ENCODE data around the gene SYCP3. TPM values are rescaled to one million over a fixed set of nuclear protein-coding genes. Genes with fewer than 3 reads are reported as not detected.
"Not testable (repeated sequence)": the region's sequence is repeated elsewhere in the genome, so short reads cannot be mapped to it uniquely, and the experiment has no call there.

Gene SYCP3
- total RNA-seq, 1 donor from 2014 or later, result not detected

DNA sequence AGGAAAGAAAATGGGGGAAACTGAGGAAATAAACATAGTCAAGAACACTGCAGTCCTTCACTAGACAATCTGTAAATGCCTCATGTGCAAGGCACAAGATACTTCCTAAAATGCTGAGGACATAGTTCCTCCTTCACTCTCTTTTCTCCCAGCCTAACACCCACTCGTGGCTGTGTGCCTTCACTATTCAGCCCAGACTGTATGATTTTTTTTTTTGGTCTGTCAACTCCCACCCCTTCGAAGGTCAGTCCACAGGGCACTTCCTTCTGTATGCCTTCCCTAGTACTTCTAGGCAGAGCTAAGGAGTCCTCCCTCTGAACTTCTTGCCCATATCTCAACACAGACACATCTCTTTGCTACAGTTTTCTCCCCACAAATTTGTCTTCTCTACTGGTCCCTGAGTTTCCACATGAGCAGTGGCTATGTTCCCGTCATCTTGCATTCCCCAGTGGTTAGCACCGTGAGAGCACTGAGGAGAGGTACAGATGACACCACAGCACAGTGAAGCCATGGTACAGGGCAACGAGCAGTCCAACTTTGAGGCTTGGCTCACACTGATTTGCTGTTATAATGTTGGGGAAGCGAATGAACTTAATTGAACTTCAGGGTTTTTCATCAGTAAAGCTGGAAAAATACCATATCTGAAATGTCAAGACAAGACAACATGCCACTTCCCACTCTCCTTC is 24.1 kb upstream of the SYCP3 start:
- intact Hi-C loops (cut with DNase I), result no loop called here
- ATAC-seq (peak; percentile 81), DNase-seq (ENCODE audit: low spot score) (no peak)

DNA sequence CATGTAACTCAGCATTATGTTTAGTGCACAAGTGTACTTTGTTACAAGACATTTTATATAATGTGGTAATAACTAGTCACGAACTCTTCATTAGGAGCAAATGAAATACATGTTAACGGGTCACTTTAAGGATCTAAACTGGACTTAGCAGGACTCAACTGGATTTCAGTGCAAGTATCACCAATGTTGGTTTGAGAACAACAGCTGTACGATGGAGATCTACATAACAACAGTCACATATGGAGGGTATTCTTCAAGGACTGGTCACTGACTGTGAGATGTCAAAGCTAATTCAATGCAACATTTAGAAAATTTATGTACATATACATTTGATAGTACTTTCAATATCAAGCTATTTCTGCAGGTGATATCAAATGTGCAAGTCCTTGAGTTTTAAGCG is 22.5 kb upstream of the SYCP3 start:
- DNase-seq (ENCODE audit: low spot score) (no peak), ATAC-seq (no peak)
- intact Hi-C loops (cut with DNase I), result no loop called here

DNA sequence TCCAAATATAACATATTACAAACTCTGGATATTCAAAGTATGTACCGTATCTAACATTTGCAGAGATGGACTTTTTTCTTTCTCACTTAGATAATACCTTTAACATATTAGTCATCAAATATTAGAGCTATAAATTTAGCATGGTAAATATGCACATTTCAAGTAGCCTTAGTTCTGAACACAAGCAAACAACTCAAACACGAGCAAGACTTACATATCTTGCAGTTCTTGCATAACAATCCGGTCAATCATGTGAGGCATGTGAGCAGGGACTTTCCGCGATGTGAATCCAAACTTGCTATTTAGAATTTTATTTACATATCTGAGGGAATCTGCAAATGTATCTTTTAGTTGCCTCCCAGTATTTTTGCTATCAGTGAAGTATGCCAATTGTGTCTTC is 22.1 kb upstream of the SYCP3 start:
- DNase-seq (ENCODE audit: low spot score) (no peak), ATAC-seq (no peak)
- intact Hi-C loops (cut with DNase I), result no loop called here

DNA sequence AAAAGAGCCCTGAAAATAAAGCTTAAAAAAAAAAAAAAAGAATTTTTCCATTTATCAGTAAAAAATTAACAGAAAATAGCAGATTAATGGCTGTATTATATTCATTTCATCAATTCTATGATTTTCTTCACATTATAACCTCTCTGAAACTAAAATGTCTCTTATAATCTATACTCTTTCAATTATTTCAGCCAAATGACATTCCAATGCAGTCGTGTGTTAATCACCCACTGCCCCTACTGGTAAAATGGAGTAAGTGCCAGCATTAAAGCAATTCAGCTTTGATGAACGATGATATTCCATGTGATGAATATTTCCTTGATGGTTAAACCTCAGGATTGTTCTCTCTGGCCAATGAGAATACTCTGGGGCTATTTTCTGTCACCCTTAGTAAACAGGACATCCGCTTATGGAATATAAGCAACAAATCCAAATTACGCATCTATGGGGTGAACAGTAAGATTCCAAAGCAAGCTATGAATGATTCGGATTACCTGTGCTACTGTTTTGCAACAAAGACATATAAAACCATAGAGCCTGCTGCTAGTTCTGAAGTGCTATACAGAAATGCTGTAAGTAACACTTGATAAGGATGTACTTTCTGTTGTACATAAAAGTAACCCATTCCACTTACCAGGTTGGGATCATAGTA is 20.3 kb upstream of the SYCP3 start:
- intact Hi-C loops (cut with DNase I), result no loop called here
- DNase-seq (ENCODE audit: low spot score) (no peak), ATAC-seq (peak; percentile 39)

DNA sequence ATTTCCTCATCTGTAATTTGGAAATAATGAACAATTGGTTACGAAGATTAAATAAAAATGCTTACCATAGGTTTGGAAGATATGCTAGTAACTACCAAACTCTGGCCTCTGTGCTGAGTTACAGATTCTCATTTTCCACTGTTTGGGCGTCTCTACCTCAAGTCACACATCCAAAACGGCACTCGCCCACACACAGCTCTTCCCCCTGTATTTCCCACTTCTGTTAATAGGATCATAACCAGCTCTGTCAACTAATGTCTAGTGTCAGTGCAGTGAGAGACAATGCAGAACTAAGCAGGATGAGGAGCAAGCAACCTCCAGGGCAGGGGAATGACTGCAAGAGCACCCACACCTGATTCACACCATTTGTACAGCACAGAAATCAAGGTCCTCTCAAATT is 10.9 kb upstream of the SYCP3 start:
- DNase-seq (ENCODE audit: low spot score) (no peak), ATAC-seq (no peak)
- intact Hi-C loops (cut with DNase I), result no loop called here

DNA sequence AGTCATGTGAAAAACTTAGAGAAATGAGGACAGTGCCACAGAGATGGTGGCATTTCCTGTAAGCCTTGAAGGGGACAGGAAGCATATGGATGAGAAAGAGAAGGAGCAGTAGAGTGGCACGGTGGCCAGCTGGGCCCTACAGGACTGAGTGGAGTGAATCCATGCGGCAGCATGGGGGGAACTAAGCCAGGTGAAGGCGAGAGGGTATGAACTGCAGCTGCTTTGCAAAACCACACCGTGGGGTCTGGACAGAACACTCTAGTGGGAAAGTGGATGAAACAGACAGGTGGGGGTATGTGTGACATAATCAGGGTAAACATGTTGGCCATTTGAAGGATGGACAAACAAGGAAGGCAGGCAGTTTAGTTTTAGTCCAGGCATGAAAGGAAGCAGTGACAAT is 10.4 kb upstream of the SYCP3 start:
- intact Hi-C loops (cut with DNase I), result no loop called here
- ATAC-seq (no peak), DNase-seq (ENCODE audit: low spot score) (no peak)

DNA sequence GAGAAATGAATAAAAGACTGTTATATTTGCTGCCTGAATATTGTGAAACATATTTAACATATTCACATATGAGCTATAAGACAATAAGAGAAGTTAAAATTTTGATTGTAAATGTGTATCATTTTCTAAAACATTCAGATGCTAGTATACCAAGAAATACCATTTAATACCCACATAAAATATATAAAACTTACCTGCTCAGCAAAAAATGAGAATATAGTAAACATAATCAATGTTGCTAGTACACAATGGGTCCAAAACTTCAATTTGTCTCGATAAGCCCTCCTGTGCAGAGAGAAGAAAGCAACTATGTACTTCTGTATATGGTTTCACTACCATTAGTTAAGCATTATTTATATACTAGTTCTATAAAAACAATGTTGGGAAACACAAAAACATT is 9.6 kb upstream of the SYCP3 start:
- intact Hi-C loops (cut with DNase I), result no loop called here
- no peak for DNase-seq (ENCODE audit: low spot score)
- no peak for ATAC-seq

DNA sequence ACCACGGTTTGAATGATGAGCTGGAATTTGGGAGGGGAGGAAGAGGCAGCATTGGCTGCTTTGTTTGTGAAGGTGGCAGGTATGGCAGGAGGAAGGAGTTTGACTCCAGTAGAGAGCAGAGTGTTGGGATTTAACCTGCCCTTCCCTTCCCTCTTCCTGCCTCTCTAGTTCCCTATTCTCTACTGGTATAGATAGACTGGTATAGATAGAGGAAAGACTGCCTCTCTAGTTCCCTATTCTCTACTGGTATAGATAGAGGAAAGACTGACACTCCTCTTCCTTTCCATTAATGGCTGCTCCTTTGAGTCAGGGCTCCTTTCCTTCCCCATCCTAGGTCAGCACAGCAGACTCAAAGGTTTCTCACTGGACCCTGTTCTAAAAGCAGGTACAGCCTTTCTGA is 8.4 kb upstream of the SYCP3 start:
- intact Hi-C loops (cut with DNase I), result no loop called here

DNA sequence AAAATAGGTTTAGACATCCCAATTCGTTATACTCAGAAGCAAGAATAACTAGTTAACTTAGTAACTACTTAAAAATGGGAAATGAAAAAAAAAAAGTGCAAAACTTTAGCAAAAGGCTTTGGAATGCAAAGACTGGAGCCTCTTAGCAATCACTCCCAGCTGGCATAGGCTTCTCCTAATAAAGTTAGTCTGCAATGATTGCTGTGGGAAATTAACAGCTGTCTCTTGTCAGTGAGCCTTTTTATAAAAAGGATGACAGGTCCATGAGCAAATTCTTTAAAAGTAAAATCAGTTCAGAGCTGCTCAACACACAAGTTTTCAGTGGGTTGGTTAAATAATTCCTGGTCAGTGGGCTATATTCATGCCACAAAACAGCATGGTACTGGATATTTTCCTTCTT is 7.4 kb upstream of the SYCP3 start:
- ATAC-seq, result no peak
- intact Hi-C loops (cut with DNase I), result no loop called here

More for the DNA sequence above, 8.4 kb upstream of the SYCP3 start:
- no peak for DNase-seq (ENCODE audit: low spot score)
- no peak for ATAC-seq

DNA sequence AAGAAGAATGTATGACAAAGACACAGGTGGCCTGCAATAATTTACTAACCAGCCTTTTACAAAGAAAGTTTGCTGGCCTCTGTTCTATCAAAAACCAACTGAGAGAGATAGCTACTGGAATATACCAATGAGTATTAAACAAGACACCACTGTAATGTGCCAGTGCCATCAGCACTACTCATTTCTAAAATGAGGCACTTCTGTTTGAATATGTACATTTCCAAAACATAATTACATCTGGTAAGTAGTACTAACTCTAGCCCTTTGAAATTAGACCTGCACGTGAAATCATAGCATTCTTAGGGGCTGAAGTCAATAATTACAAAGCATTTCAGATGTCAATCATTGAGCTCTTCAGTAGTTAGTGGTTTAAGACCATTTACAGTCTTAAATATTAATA is 6.9 kb upstream of the SYCP3 start:
- DNase-seq (ENCODE audit: low spot score) (no peak), ATAC-seq (no peak)
- intact Hi-C loops (cut with DNase I), result no loop called here

More for the DNA sequence above, 7.4 kb upstream of the SYCP3 start:
- no peak for DNase-seq (ENCODE audit: low spot score)

DNA sequence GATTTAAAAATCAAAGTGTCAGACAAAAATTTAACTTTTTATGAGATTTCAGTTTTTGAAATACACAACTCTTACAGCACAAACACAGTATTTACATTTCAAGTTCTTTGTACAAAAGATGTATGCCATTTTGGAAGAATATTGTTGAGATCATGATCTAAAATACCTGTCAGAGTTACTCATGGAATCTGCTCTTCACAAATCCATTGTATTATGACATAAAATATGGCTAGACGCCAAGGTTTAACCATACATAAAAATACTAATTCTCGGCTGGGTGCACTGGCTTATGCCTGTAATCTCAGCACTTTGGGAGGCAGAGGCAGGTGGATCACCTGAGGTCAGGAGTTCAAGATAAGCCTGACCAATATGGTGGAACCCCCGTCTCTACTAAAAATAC is 6.2 kb upstream of the SYCP3 start:
- ATAC-seq (no peak), DNase-seq (ENCODE audit: low spot score) (no peak)
- intact Hi-C loops (cut with DNase I), result no loop called here

DNA sequence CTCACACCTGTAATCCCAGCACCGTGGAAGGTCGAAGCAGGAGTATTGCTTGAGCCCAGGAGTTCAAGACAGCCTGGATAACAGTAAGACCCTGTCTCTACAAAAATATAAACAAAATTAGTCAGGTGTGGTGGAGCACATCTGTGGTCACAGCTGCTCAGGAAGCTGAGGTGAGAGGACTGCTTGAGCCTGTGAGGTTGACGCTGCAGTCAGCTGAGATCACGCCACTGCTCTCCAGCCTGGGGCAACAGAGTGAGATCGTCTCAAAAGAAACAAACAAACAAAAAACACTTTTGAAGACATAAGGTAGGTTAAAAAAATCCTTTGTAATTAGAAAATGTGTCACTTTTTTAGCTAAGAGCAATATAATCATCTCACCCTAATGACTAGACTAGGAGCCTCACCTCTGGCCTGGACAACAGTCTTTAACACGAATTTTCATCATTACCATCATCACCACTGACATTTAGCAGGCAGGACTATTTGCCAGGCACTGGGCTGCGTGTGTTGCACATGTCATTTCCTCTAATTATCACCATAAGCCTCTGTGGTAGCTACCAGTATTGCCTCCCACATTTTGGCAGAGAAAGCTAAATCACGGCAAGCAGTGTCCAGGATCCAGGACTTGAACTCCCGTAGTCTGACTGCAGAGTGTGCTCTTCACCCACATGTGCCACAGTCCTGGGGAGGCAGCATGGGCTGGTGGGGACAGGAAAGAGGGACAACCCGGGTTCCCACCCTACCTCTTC is 4.6 kb upstream of the SYCP3 start:
- no peak for DNase-seq (ENCODE audit: low spot score)
- intact Hi-C loops (cut with DNase I), result no loop called here
- ATAC-seq, result no peak

DNA sequence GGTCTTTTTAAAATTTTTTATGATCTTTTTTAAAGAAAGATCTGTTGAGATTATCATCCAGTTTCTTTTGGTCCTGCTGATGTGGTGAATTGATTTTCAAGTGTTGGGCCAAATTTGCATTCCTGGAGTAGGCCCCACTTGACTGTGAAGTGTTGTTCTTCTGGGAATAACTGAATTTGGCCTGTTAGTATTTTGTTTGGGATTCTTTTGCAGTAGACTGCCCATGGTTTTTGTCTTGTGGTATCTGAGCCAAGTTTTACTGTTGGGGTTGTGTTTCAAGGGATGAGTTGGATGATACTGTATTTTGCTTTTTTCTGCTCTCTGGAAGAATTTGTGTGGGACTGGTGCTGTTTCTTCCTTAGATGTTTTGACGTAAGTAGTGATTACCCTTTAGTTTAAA is 4.0 kb upstream of the SYCP3 start:
- intact Hi-C loops (cut with DNase I), result no loop called here
- no peak for DNase-seq (ENCODE audit: low spot score)
- ATAC-seq, result peak; percentile 57

DNA sequence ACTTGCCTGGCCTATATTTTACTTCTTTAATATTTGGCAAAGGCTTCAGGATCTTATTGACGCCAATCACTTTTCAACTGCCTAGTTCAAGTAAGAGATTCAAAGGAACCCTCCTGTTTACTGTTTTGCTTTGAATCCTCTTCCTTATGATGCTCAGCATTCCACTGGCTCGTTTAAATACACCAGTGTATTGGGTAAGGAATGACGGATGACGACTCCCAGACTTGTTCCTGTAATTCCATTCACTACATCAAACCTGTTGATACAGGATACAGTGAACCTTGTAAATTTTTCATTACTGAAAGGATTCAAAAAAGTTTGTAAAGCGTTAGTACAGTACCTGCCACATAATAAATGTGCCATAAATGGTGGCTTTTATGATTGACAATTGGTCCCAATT is 1.7 kb upstream of the SYCP3 start:
- no peak for DNase-seq (ENCODE audit: low spot score)
- intact Hi-C loops (cut with DNase I), result no loop called here

DNA sequence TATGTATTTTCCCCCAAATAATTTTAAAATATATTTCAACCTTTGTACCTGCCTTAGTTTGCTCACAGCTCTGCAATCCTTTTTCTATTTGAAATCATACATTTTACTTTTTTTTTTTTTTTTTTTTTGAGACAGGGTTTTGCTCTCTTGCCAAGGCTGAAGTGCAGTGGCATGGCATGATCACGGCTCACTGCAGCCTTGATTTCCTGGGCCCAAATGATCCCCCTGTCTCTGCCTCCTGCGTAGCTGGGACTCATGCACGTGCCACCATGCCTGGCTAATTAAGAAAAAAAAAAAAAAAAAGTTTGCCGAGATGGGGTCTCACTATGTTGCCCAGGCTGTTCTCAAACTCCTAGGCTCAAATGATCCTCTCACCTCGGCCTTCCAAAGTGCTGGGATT is 1.3 kb upstream of the SYCP3 start:
- intact Hi-C loops (cut with DNase I), result no loop called here
- DNase-seq (ENCODE audit: low spot score) (no peak), ATAC-seq (no peak)

More for the DNA sequence above, 1.7 kb upstream of the SYCP3 start:
- no peak for ATAC-seq

DNA sequence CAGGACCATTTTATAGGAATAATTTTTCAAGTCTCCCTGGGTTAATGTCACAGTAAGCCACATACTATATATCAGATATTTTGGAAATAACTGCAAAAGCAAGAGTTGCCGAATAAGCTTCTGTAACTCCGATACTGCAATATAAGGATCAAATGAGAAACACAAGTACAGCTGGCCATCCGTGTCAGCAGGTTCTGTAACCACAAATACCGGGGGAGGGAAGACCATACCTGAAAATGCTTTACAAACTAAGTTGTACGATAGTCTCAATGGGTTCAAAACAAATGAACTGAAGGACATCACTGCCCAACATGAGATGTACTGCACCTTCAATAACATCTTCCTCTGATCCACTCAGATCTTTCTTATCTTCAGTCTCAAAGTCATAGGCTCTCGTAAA is 1.8 kb downstream of the SYCP3 start:
- intact Hi-C loops (cut with DNase I), result no loop called here

DNA sequence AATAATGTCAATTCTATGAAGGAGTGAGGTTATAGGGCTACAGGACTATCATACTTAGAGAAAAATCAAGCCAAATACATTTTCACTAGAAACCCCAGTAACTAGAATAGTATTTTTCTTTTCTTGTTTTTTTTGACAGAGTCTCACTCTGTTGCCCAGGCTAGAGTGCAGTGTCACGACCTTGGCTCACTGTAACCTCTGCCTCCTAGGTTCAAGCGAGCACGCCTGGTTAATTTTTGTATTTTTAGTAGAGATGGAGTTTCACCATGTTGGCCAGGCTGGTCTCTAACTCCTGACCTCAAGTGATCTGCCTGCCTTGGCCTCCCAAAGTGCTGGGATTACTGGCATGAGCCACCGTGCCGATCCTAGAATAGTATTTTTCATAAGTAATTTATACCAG is 4.8 kb downstream of the SYCP3 start:
- DNase-seq (ENCODE audit: low spot score); intact Hi-C loops (cut with DNase I); ATAC-seq: not testable (repeated sequence)

More for the DNA sequence above, 1.8 kb downstream of the SYCP3 start:
- DNase-seq (ENCODE audit: low spot score) (no peak), ATAC-seq (no peak)

DNA sequence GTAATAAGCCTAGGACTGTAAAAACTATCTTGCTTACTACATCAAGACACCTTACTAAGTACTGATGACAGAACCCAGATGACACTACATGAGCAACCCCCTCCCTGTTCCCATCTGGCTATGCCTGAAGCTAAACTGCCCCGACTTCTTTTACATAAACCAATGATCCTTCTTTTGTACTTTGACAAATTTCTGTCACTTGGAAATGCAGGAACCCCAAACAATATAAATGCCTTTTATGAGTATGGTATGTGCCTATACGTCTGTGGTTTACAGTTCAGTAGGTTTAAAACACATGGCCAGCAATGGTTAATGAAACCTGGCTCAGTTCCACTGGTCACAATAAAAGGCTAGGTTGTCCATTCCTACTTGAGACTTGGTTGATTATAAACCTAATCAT is 6.1 kb downstream of the SYCP3 start:
- DNase-seq (ENCODE audit: low spot score) (no peak), ATAC-seq (no peak)
- intact Hi-C loops (cut with DNase I), result no loop called here

DNA sequence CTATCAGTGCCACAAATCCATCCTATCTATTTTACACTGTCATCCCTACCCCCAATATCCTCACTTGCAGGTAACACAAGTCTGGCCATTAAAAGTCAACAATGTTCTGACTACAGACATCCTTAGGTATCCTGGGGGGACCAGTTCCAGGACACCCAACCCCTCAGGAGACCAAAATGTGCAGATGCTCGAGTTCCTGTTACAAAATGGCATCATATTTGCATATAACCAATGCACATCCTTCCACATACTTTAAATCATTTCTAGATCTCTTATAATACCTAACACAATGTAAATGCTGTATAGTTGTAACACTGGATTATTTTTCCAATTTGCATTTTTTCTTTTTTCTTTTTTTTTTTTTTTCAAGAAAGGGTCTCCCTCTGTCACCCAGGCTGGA is 6.9 kb downstream of the SYCP3 start:
- ATAC-seq, result no peak
- no peak for DNase-seq (ENCODE audit: low spot score)
- intact Hi-C loops (cut with DNase I), result no loop called here

DNA sequence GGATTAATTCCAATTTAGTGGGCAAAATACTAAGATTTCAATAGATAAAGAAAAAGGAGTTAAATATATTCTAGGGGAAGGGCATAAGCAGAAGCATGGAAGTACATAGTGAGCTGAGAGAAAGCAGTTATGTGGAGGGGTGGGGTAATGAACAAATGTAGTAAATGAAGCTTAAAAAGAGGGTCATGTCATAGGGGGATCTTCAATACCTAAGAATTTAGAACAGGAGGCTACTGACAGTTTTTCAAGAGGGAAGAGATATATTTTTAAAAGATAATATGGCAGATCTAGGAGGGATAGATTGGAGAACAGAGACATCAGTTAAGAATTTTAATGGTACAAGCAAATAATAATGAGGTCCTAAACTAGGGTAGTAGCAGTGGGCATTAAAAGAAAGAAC is 9.4 kb downstream of the SYCP3 start:
- ATAC-seq, result no peak
- intact Hi-C loops (cut with DNase I), result no loop called here
- DNase-seq (ENCODE audit: low spot score), result no peak
